Left ventricle myocardium superior (tissue), 1 donor: Measurements from ENCODE around the gene COL5A1. TPM values are rescaled to one million over a fixed set of nuclear protein-coding genes. Genes with fewer than 3 reads are reported as not detected.

Experiments used
- ATAC-seq: fragments of 200-7000 bp; cut with Tn5 transposase; one replicate; pipeline ENCODE4 v1.9.1; 2020; ENCODE audit warnings: mild to moderate bottlenecking, moderate library complexity
- DNase-seq: peaks from one replicate; pipeline ENCODE4 v3.0.0-alpha.2; 2020
- intact Hi-C: fragments of 100-400 bp; cut with micrococcal nuclease; formaldehyde crosslinking; loops from one replicate; pipeline ENCODE4 v1.11.0; 2022
- total RNA-seq: library from RNA; stranded (reverse); fragmentation: NEBNext Ultra II Directional; extraction: Animal tissue kit (Norgen Biotek cat#: 25700); gene quantifications from one replicate; pipeline ENCODE4 v1.2.1, GENCODE V29; 2021
- donor health status: DM: no; HTN: yes; CAD: no; lungs with severe emphysema.

The COL5A1 gene
- total RNA-seq, 1 donor from 2014 or later: 14.8 TPM

- intact Hi-C loops: no loop called here
- ATAC-seq: no peak
- no peak for DNase-seq
Observed at GRCh38 chr9:134742822-134743535, 101.4 kb downstream of the COL5A1 start.

GRCh38 chr9:134743853-134744252 lies 102.2 kb downstream of the COL5A1 start:
- intact Hi-C loops: no loop called here
- DNase-seq (no peak), ATAC-seq (no peak)

GRCh38 chr9:134744385-134745295 lies 103.0 kb downstream of the COL5A1 start:
- intact Hi-C loops: no loop called here
- no peak for ATAC-seq
- DNase-seq: no peak

GRCh38 chr9:134747951-134748489 lies 106.4 kb downstream of the COL5A1 start:
- ATAC-seq (no peak), DNase-seq (no peak)
- intact Hi-C loops: no loop called here

- ATAC-seq (no peak), DNase-seq (no peak)
- intact Hi-C loops: no loop called here
Observed at GRCh38 chr9:134748591-134748990, 107.0 kb downstream of the COL5A1 start.

- DNase-seq (no peak), ATAC-seq (no peak)
- intact Hi-C loops: no loop called here
Observed at GRCh38 chr9:134750450-134751155, 109.0 kb downstream of the COL5A1 start.

- intact Hi-C loops: no loop called here
- no peak for DNase-seq
Observed at GRCh38 chr9:134751622-134752021, 110.0 kb downstream of the COL5A1 start.

GRCh38 chr9:134752471-134753168 lies 111.0 kb downstream of the COL5A1 start:
- DNase-seq: no peak
- intact Hi-C loops: no loop called here
- ATAC-seq: no peak

More at GRCh38 chr9:134751622-134752021, 110.0 kb downstream of the COL5A1 start:
- ATAC-seq: no peak

GRCh38 chr9:134753191-134753590 lies 111.6 kb downstream of the COL5A1 start:
- no peak for DNase-seq
- intact Hi-C loops: no loop called here
- ATAC-seq: no peak

GRCh38 chr9:134755221-134755907 lies 113.8 kb downstream of the COL5A1 start:
- intact Hi-C loops: no loop called here
- no peak for DNase-seq
- ATAC-seq: no peak

- intact Hi-C loops: no loop called here
- DNase-seq (no peak), ATAC-seq (no peak)
Observed at GRCh38 chr9:134756098-134756497, 114.5 kb downstream of the COL5A1 start.

- ATAC-seq: no peak
- intact Hi-C loops: no loop called here
- no peak for DNase-seq
Observed at GRCh38 chr9:134757216-134757975, 115.8 kb downstream of the COL5A1 start.

GRCh38 chr9:134758949-134759607 lies 117.5 kb downstream of the COL5A1 start:
- no peak for DNase-seq
- ATAC-seq: no peak
- intact Hi-C loops: no loop called here

GRCh38 chr9:134759913-134760312 lies 118.3 kb downstream of the COL5A1 start:
- ATAC-seq (no peak), DNase-seq (no peak)
- intact Hi-C loops: no loop called here

- DNase-seq (no peak), ATAC-seq (no peak)
- intact Hi-C loops: no loop called here
Observed at GRCh38 chr9:134760750-134761420, 119.3 kb downstream of the COL5A1 start.

GRCh38 chr9:134764473-134765269 lies 123.1 kb downstream of the COL5A1 start:
- intact Hi-C loops: no loop called here
- no peak for DNase-seq
- no peak for ATAC-seq
